Stomach (tissue), 4 donors: Measurements from ENCODE around the gene GFER.

Source experiments
- CTCF ChIP-seq, 7 experiments: fragments of 450-650 bp in 4 of 7; fragments of 200-600 bp in 3 of 7; sonication (generic) in 3 of 7; IDR thresholded peaks; one replicate each; pipeline ENCODE4 v1.5.1; 2016 to 2019; ENCODE audit warnings: antibody characterized with exemption in 7 of 7, control low read depth in 2 of 7, mild to moderate bottlenecking in 1 of 7
- EP300 ChIP-seq: sonication (generic); formaldehyde crosslinking; IDR thresholded peaks from one replicate; pipeline ENCODE4 v1.6.1; 2017; ENCODE audit warnings: antibody characterized with exemption
- POLR2A ChIP-seq, 4 donors: fragments of 450-650 bp; IDR thresholded peaks; one replicate each; pipeline ENCODE4 v1.6.1; 2016; ENCODE audit warnings: antibody characterized with exemption in 4 of 4, control low read depth in 2 of 4, mild to moderate bottlenecking in 1 of 4, moderate library complexity in 1 of 4
- POLR2AphosphoS5 ChIP-seq, 3 donors: sonication (generic); formaldehyde crosslinking; IDR thresholded peaks; one replicate each; pipeline ENCODE4 v1.6.1; 2016; ENCODE audit warnings: antibody characterized with exemption in 3 of 3

GRCh38 chr16:2024032-2024420 is 40.0 kb downstream of the GFER start:
- TF ChIP-seq POLR2A (IDR thresholded peaks at IDR 0.05) (no peak), CTCF (IDR thresholded peaks at IDR 0.05) (no peak), POLR2AphosphoS5 (IDR thresholded peaks at IDR 0.05) (no peak), EP300 (no peak)
